HepG2 (cell line): ENCODE results near the gene FMNL2. TPM values are rescaled to one million over a fixed set of nuclear protein-coding genes. Genes with fewer than 3 reads are reported as not detected.
"Not testable (repeated sequence)": the region's sequence is repeated elsewhere in the genome, so short reads cannot be mapped to it uniquely, and the experiment has no call there.

Experiments
- ATAC-seq: fragments of 200-7000 bp; cut with Tn5 transposase; 3 replicates; pipeline ENCODE4 v1.9.1; 2020; ENCODE audit warnings: mild to moderate bottlenecking, moderate library complexity
- BruUV-seq: library from RNA; stranded (reverse); fragments of 400-500 nt; replicated peaks from 2 replicates; lab custom pipeline; 2021; lab: Mats Ljungman, UMichigan
- CTCF ChIA-PET: fragments of 300-600 bp; formaldehyde crosslinking; extraction: SDS; loops from one replicate; lab custom pipeline; 2021; ENCODE audit warnings: low total read pairs, inconsistent platforms, low intra/inter-chr PET ratio; lab: Yijun Ruan, JAX
- POLR2A ChIA-PET: fragments of 350-600 bp; sonication (Branson Sonifier 250); formaldehyde crosslinking; loops from one replicate; lab custom pipeline; 2020; ENCODE audit warnings: antibody characterized with exemption, inconsistent platforms; lab: Yijun Ruan, JAX
- DNase-seq: peaks from one replicate; pipeline ENCODE4 v3.0.0-alpha.2; 2015; ENCODE audit warnings: low spot score
- FAIRE-seq: peaks from 3 replicates; lab custom pipeline; 2011; peaks lifted over from hg19 to GRCh38; lab: Jason Lieb, UNC
- H2AFZ ChIP-seq: one replicate; pipeline ENCODE4 v1.6.1; 2011; ENCODE audit warnings: low read length, inconsistent platforms
- H3K27ac ChIP-seq: fragments of 300-600 bp; 3 replicates; pipeline ENCODE4 v1.8.0; 2011; ENCODE audit warnings: mixed run types, mild to moderate bottlenecking, mixed read lengths, low read length, inconsistent platforms; ENCODE audit not compliant: insufficient read depth; ENCODE audit errors: extremely low read length
- H3K27me3 ChIP-seq, 2 experiments: fragments of 200-600 bp in 1 of 2; 2 replicates in 1 of 2; 3 replicates in 1 of 2; pipeline versions ENCODE4 v1.6.0 to v1.8.0; 2011; ENCODE audit warnings: low read length in 2 of 2, mild to moderate bottlenecking in 2 of 2, moderate library complexity in 2 of 2, inconsistent platforms in 1 of 2; ENCODE audit not compliant: insufficient read depth in 2 of 2, control insufficient read depth in 1 of 2
- H3K36me3 ChIP-seq, 2 experiments: fragments of 200-600 bp in 1 of 2; replicated peaks in 1 of 2; 2 replicates in 1 of 2; 3 replicates in 1 of 2; pipeline versions ENCODE4 v1.5.1 to v1.8.0; 2011; ENCODE audit warnings: low read length in 2 of 2, inconsistent platforms in 1 of 2; ENCODE audit not compliant: insufficient read depth in 2 of 2, control insufficient read depth in 1 of 2
- H3K4me1 ChIP-seq: 2 replicates; pipeline ENCODE4 v1.5.1; 2012; ENCODE audit warnings: low read length, inconsistent platforms; ENCODE audit not compliant: insufficient read depth
- H3K4me2 ChIP-seq: 2 replicates; pipeline ENCODE4 v1.6.0; 2011; ENCODE audit warnings: low read depth, low read length, inconsistent platforms
- H3K4me3 ChIP-seq, 3 experiments: fragments of 200-600 bp in 1 of 3; sonication (generic), shearing (Covaris generic) in 1 of 3; replicated peaks in 1 of 3; 2 replicates each; pipeline ENCODE4 v1.5.1; 2011 to 2016; ENCODE audit warnings: low read length in 3 of 3, inconsistent platforms in 2 of 3, low read depth in 2 of 3, mild to moderate bottlenecking in 2 of 3, control low read depth in 1 of 3, mixed read lengths in 1 of 3; ENCODE audit not compliant: insufficient read depth in 1 of 3
- H3K79me2 ChIP-seq: one replicate; pipeline ENCODE4 v1.6.1; 2011; ENCODE audit warnings: low read length, inconsistent platforms; ENCODE audit not compliant: insufficient read depth
- H3K9ac ChIP-seq: 2 replicates; pipeline ENCODE4 v1.6.0; 2011; ENCODE audit warnings: mild to moderate bottlenecking, low read depth, low read length, inconsistent platforms; ENCODE audit not compliant: insufficient read depth
- H3K9me3 ChIP-seq: 2 replicates; pipeline ENCODE4 v1.5.1; 2012; ENCODE audit warnings: mild to moderate bottlenecking, low read length
- H4K20me1 ChIP-seq: 2 replicates; pipeline ENCODE4 v1.6.0; 2011; ENCODE audit warnings: inconsistent platforms, mild to moderate bottlenecking, low read length, moderate library complexity; ENCODE audit not compliant: insufficient read depth
- CREB1 ChIP-seq, 2 experiments: fragments of 450-650 bp in 1 of 2; IDR thresholded peaks; 2 replicates each; pipeline ENCODE4 v1.6.1; 2016 to 2017; ENCODE audit warnings: control low read depth in 1 of 2, mild to moderate bottlenecking in 1 of 2, missing compliant biosample characterization in 1 of 2, missing genetic modification characterization in 1 of 2
- FOXA3 ChIP-seq: IDR thresholded peaks from 2 replicates; pipeline ENCODE4 v1.6.1; 2016; ENCODE audit warnings: missing genetic modification reagents, missing compliant biosample characterization
- TAF15 ChIP-seq: fragments of 200-400 bp; formaldehyde crosslinking; IDR thresholded peaks from one replicate; pipeline ENCODE4 v1.6.1; 2018; ENCODE audit warnings: mild to moderate bottlenecking, low read depth, low read length; ENCODE audit not compliant: poor library complexity, severe bottlenecking
- ZZZ3 ChIP-seq: sonication (generic); formaldehyde crosslinking; IDR thresholded peaks from 2 replicates; pipeline ENCODE4 v1.4.0; 2020; ENCODE audit warnings: missing genetic modification reagents, mild to moderate bottlenecking, borderline replicate concordance
- WGBS: methylation state at CpG from one replicate; pipeline ENCODE4 v1.1.6; 2017; ENCODE audit warnings: low lambda C conversion rate; 5-methylcytosine and 5-hydroxymethylcytosine counted together
- in situ Hi-C: cut with HindIII; loops from 2 replicates; pipeline ENCODE4 v1.10.0; 2017; ENCODE audit warnings: low pct_unique_long_range_greater_than_20kb; ENCODE audit not compliant: extremely low pct_ligation_motif_present
- intact Hi-C: fragments of 100-400 bp; cut with micrococcal nuclease; formaldehyde crosslinking; loops from one replicate; pipeline ENCODE4 v1.10.0; 2022; ENCODE audit not compliant: unreplicated experiment
- polyA plus RNA-seq, 8 experiments: library from polyadenylated mRNA; depleted of rRNA in 3 of 8; stranded (reverse) in 7 of 8; unstranded in 1 of 8; fragments of >200 nt; fragmentation: Illumina TruSeq in 4 of 8; extraction: Trizol in 4 of 8; gene quantifications; 2 replicates each; pipeline versions ENCODE4 v1.2.1 to v1.2.3, GENCODE V29; 2011 to 2016; ENCODE audit warnings: low read depth in 4 of 8, missing spikeins in 1 of 8, mixed read lengths in 1 of 8; ENCODE audit not compliant: insufficient read depth in 1 of 8
- total RNA-seq, 5 experiments: library from RNA; depleted of rRNA; stranded (reverse); fragments of >200 nt; fragmentation: Illumina TruSeq; extraction: Trizol; gene quantifications; 2 replicates each; pipeline ENCODE4 v1.2.3, GENCODE V29; 2016; ENCODE audit warnings: low read depth in 1 of 5

FMNL2 gene
- total and polyA plus RNA-seq, 2 of the 13 experiments (the other 11 are each of a cell fraction or from before 2014, with no cell fraction given), result 66.5 to 67.7 TPM

DNA sequence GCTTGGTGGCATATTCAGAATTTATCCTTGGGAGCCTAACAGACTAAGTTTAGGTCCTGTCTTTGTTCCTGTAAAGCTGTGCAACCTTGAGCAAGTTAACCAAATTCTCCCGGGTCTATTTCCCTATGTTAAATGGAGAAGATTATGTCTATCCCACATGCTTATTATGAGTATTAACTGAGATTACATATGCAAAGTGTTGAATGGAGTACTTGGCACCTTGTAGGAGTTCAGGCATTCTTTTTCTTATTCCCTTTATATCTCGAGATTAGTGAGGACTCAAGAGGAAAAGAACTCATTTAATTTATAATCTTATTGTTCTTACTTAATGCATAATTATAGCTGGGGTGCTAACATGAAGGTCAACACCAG, 184.6 kb downstream of the FMNL2 start (continued):
- TF ChIP-seq TAF15, result no peak
- no peak for TF ChIP-seq ZZZ3 (CRISPR knock-in tag)

DNA sequence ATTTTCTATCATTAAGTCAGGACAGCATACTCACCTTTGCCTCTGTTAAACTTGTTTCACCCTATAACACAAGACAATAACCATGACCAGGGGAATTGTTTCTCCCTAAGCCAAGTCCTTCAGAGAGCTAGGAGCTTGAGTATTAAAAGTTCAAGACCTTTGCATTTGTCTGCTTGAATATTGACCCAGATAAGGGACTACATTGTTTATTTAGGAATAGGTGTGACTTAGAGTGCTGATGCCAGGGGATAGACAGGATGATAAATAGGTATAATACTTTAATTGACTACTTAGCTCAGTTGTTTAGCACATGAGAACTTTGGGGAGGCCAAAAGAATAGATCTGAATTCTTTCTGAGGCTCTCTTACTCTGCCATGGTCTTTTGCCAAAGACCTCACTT, 185.8 kb downstream of the FMNL2 start:
- Histone ChIP-seq H3K4me2 (no peak overlapping the region), H4K20me1 (no peaks in the 10 kb centered on the region; the same call in 1 of the 2 replicates), H2AFZ (no peak overlapping the region), H3K4me3 (no peak overlapping the region), H3K27ac (no peak overlapping the region), H3K36me3 (peaks cover 0 to 5% of the 10 kb centered on the region in 2 experiments; a peak in 2 of 5 replicates), H3K79me2 (peaks cover 47% of the 10 kb centered on the region), H3K4me1 (peaks cover 30% of the 10 kb centered on the region), H3K9ac (no peak overlapping the region), H3K27me3 (no peaks in the 10 kb centered on the region)
- in situ Hi-C loops, result no loop called here
- ChIA-PET POLR2A (interaction anchor here (0.6 kb wide), 1 partner anchor 11 kb away, joined by 3 read pairs; no protein-coding TSS in a partner anchor), CTCF (no interaction called here)
- ATAC-seq, result no peak
- BruUV-seq, result no TSS peak
- intact Hi-C loops, result no loop called here
- no peak for DNase-seq
- TF ChIP-seq CREB1 (IDR thresholded peaks at IDR 0.05) (no peak), CREB1 (CRISPR knock-in tag; IDR thresholded peaks at IDR 0.05) (0 out of 2 replicates have a peak, but pooled peaks have one; percentile 12), FOXA3 (CRISPR knock-in tag) (no peak)
- TF ChIP-seq, all 625 proteins: peak for 1
- FAIRE-seq, result no peak
- H3K9me3 ChIP-seq, result no peaks in the 10 kb centered on the region

GRCh38 chr2:152522446-152522845, 187.5 kb downstream of the FMNL2 start:
- ATAC-seq, FAIRE-seq, BruUV-seq, H3K4me3 ChIP-seq, H3K9ac ChIP-seq, POLR2A ChIA-PET, CTCF ChIA-PET, intact Hi-C loops, H3K27ac ChIP-seq, H4K20me1 ChIP-seq, H2AFZ ChIP-seq, H3K4me2 ChIP-seq, H3K36me3 ChIP-seq, H3K9me3 ChIP-seq, in situ Hi-C loops, DNase-seq, H3K27me3 ChIP-seq: not testable (repeated sequence)
- WGBS, result 64% methylated on average over 3 of the region's 3 CpGs
- H3K4me1 ChIP-seq, result peaks cover 25% of the 10 kb centered on the region
- peaks cover 47% of the 10 kb centered on the region for H3K79me2 ChIP-seq
